GM12873 (cell line): ENCODE data around the gene VSNL1.

Experiments
- CTCF ChIP-seq: IDR thresholded peaks from 2 replicates; pipeline ENCODE4 v1.5.1; 2012; ENCODE audit warnings: low read depth, mild to moderate bottlenecking, moderate library complexity, low read length, control low read depth; ENCODE audit not compliant: insufficient read depth; ENCODE audit errors: missing control alignments

The VSNL1 gene

GRCh38 chr2:17555150-17555549, 14.7 kb downstream of the VSNL1 start:
- no peak for TF ChIP-seq CTCF

GRCh38 chr2:17557596-17557995, 17.1 kb downstream of the VSNL1 start:
- TF ChIP-seq CTCF, result no peak

- no peak for TF ChIP-seq CTCF
These were observed 17.6 kb downstream of the VSNL1 start for GRCh38 chr2:17558053-17558452.

- TF ChIP-seq CTCF, result no peak
These were observed 18.4 kb downstream of the VSNL1 start for GRCh38 chr2:17558878-17559277.

- no peak for TF ChIP-seq CTCF
These were observed 31.2 kb downstream of the VSNL1 start for GRCh38 chr2:17571681-17572080.

- peak; percentile 12 for TF ChIP-seq CTCF
These were observed 32.7 kb downstream of the VSNL1 start for GRCh38 chr2:17573085-17573803.

- TF ChIP-seq CTCF, result no peak
These were observed 33.3 kb downstream of the VSNL1 start for GRCh38 chr2:17573804-17574175.
